HG03439 (cell line): Measurements from ENCODE around the gene NAALADL2.

ENCODE experiments used
- ATAC-seq: cut with Tn5 transposase; IDR thresholded peaks from one replicate; pipeline ENCODE4 v1.9.1; 2021; ENCODE audit warnings: mild to moderate bottlenecking, moderate library complexity; ENCODE audit not compliant: unreplicated experiment

Gene NAALADL2

DNA sequence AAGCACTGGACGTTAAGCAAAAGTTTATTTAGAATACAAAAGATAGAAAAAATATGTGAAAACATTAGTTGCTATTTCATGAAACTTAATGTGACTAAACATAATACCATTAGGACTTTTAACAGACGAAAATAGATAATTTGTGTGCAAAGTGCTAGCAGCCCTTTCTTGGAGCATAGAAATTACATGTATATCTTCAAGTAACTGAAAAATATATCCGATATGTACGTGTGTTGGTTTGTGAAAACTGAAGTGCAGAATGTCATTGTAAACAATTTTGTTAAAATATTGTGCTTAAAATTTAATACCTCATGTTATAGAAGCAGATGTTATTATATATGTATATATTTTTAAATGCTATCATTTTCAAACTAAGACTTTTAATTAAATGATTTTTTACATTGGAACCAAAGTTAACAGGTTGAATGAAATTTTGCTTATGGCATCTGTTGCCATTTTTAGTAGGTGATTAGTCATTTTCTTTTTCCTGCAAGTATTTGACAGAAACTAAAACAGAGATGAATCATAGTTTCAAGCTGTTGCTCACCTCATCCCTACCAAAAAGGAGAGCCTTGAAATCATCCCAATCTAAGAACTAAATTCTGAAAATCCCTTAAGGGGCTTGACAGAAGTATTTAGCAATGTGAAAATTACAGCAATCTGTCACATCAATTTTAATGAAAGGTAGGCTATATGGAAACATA is 334.8 kb downstream of the NAALADL2 start:
- no peak for ATAC-seq

DNA sequence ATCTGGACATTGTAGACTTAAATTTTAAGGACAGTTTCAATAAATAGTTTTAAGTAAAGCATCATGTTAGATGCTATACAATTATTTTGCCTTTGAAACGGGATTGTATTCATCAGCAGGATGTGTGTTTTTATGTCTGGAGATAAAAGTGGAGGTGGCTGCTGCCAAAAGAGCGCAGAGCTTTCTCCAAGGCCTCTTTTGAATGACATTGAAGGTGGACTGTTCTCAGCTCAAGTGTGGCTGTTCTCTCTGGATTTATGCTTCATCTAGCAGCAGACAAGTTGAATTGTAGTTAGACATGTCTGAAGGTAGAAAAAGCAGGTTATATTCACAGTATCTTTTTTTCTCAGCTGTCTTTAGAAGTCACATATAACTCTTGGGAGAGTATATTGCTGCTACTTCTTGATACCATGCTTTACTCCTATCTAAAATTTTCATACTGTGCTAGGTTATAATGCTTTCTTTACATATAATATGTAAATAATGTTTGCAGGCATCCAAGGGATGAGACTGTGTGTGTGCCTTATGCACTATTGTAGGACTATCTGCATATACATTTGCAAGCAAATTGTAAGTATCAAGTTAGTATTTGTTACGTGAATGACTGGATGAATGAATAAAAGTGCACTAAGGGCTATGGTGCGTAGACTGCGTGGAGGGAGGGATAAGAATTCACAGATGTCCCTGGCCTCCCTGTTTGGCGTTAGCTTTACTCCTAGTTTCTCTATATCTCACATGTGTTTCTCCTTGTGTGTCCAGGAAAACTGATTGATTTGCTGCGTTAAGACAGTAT is 340.1 kb downstream of the NAALADL2 start:
- ATAC-seq = no peak

DNA sequence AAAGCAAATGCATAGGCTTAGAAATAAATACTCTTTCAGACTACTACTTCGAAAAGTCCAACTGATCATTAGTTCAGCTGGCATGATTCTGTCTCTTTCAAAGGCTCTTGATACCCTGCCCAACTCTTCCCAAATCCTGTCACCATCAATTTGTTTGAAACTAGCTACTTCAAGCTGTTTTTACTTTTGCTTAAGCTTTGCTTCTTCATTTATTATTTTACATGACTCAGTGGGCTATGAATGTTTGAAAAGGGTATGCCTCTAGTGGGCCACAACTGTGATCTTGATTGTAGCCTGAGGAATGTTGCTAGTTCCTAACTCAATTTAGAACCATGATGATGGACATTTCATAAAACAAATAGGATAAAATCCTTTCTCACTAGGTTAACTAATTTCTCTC is 340.8 kb downstream of the NAALADL2 start:
- no peak for ATAC-seq

DNA sequence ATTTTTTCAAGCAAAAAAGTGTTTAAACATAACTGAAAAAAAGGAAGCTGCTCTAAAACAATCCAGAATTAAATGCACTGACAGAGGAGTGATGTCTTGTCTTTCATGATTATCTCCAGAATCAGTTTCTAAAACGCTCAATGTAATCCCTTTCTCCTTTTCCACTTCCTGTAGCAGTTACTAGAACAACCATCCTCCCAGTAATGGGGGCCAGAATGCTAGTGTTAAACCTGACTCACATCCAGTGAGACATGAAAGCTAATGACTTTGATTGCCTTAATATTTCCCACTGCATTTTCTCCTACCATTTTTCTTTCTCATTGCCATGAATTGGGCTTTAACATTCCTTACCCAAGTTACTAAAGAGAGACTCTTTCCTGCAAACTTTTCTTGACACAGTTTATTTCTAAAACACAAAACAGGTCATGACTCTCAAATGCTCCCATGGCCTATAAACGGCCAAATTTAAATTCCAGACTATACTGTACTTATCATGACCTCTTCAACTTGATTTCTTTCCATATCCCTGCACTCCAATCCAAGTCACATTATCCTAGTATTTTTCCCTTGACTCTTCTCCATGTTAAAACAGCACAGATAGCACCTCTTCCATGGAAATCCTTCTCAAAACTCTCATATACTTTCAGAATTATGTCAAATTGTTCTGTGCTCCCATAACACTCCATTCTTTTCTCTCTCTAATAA is 341.4 kb downstream of the NAALADL2 start:
- no peak for ATAC-seq

DNA sequence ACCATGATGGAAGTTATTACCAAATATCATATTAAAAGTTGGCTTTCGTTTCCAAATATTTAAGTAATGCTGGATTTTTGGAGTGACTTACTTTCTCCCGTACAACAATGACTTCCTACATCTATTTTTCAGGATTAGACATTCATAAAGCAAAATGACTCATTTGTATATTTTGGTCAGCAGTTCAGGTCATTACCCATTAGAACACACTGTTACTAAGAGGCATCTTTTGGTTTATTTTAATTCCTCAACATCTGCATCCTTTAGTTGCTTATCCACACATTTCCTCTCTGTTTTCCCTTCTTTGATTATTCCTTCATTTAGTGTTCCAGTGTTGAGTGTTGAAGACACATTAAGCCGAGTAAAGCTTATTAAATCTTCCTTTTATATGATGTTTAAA is 348.2 kb downstream of the NAALADL2 start:
- no peak for ATAC-seq

DNA sequence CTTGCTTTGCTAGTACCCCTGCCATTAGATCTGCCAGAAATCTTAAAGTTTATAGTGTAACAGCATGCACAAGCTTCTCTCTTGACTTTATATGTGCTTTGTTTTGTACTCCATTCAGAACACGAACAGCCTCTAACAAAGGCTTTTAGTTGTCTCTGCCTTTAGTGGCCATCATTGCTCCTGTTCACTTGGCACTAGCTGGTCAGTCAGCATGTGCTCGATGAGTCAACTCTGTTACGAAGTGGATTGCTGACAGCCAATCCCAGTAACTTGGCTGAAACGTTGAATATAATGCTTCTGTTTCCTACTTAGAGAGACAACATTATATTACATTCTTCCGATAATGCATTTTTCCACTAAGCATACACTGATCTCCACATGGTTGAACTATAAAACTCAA is 349.2 kb downstream of the NAALADL2 start:
- ATAC-seq = no peak

DNA sequence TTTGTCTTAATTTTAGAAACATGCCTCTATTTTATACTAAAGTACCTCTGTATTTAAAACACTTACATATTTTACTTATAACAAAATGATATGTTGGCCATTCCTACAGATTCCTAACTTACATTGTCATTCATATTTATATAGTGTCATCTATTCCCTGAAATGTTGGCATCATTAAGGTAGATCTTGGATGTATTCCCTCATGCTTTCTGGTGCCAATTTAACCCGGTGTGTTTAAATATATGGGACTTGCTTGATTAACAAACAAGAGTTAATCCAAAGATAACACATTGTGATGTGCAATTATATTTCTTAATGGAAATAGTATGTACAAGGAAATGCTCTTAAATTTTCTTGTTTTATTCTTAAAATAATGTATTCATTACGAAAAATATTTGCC is 352.3 kb downstream of the NAALADL2 start:
- ATAC-seq = no peak

DNA sequence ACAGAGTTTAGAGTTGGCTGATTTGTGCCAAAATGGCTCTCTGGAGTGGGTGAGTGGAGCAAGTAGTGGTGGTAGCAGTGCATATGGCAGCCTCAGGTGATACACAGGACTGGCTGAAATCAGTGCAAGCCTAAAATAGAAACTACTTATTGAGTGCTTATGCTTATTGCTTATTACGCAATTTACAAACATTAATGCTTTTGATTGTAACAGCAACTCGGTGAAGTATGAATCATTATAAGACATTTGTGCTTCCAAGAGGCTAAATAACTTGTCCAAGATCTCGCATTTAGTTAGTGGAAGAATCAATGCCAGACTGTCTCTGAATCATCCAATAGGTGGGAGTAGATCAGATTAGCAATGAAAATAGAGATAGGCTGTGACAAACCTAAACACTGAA is 353.8 kb downstream of the NAALADL2 start:
- no peak for ATAC-seq

DNA sequence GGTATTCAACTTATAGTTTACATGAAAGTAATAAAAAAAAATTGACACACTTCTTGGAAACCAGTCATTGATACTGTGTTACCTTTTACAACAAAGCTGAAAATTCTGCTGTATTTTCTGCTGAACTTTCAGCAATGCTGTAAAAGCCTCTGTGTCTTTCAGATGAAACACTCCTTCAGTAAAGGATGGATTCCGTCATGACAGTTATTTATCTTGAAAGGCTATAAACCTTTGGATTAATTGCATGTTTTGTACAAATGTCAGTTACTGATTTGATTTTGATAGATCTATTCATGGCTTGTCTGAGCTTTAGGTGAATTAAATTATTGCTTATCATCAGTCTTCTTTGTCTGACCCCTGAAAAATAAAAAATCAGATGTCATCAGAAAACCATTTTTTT is 355.1 kb downstream of the NAALADL2 start:
- ATAC-seq = no peak

DNA sequence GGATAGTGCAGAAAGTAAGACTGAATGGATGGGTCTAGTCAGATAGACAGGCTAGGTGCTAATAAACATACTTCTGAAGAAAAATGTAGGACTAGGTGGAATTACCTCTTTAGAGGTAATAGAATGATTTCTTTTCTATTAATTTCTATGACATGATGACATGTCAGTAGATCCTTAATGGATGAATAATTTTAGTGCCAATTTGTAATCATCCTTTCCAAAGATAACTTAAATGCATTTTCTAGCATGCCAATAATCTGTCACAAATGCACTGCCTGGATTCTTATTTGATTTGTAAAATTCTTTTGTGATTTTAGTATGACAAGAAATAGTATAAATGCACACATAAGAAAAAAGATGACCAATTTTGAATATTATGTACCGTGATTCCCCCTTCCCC is 356.7 kb downstream of the NAALADL2 start:
- ATAC-seq = no peak

DNA sequence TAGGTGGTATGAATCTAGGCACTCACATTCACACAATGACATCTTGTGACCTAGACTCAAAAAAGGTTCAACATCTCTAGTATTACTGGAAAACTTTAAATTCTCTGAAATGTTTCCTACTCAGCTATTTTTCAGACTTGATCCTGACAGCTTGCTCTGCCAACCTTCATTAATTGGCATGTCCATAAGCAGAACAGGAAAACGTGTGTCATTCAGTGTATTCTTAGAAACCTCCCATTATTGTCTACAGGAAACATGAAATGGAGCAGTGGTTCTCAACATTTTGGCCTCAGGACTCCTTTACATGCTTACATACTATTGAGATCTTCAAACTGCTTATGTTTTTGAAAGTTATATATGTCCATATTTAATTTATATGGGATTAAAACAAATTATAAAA is 363.2 kb downstream of the NAALADL2 start:
- no peak for ATAC-seq

DNA sequence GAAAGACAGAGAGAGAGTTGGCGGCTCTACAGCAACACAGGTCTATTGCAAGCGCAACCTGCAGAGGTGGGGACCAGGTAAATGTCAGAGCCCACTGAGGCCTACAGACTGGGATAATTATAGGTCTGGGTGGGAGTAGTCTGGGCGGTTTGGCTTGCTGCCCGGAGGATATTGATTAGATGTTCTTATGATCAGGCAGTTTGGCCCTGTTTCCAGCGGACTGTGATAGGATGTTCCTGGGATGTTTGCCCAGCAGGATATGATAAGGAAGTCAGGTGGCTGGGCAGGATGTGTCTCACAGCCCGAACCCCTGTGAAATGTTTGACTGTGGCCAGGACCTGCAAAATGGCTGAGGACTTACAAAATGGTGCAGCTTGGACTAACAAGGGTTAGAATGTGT is 364.9 kb downstream of the NAALADL2 start:
- ATAC-seq = no peak

DNA sequence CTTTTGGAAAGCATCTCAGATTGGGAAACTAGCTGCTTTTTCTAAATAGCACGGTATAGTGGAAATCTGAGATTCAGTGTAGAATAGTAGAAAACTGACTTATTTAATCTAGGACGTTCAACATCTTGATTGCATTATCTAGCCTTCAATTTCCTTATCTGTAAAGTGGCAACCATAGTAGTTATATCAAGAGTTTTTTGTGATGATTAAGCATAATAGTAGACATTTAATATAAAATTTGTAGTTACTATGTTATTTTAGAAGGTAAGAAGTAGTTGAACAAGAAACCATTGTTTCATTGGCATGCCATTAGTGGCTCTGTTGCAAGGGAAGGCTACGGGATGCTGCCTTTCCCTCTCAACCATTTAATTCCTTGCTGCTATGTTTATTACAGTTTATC is 367.3 kb downstream of the NAALADL2 start:
- no peak for ATAC-seq

DNA sequence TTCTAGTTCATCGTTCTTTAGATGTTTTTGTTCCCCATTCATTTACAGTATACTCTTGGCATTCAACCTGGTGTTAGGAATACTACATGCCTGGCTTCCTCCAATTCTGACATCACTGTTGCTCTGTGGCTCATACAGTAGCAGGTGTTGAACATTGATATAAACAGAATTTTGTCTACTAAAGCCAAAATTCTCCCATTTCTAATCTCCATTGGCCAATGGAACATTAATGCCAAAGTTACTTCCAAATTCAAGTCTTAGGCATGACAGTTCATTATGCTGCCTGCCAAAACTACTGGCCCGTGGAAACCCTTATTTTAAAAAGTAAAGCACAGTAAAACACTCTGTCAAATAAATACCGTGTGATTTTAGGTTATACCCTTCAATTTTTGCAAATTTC is 368.0 kb downstream of the NAALADL2 start:
- ATAC-seq = no peak

DNA sequence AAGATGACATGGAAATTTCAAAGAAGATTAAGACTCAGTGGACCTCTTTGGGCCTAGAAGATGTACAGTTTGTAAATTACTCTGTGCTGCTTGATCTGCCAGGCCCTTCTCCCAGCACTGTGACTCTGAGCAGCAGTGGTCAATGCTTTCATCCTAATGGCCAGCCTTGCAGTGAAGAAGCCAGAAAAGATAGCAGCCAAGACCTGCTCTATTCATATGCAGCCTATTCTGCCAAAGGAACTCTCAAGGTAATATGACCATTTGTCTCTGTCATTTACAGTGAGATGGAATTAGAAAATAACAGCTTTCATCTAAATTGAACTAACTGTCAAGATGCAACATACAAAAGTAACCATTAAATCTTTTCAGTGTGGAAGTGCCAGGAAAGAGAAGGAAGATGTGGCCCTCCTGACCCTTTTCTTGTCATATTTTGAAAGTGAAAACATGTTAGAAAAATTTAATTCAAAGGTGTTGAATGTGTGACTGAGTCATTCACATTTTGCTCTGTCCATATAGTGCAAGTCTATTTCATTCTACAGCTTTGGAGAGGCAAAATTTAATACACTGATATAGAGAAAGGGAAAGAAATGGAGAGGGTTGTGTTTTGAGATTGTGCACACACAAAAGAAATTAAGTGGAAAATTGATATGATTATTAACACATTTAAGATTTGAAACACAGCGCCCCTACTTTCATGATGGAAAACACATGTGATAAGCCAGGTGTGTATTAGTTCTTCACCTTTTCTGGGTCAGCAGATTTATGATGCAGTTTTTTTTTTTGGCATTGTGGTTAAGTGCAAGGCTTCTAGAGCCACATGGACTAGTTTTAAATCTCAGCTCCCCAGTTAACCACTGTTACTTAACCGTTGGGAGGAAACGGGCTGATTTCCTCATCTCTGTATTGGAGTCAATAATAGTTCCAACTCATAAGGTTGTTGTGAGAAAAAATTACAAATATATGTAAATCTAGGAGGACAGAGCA is 375.1 kb downstream of the NAALADL2 start:
- no peak for ATAC-seq

DNA sequence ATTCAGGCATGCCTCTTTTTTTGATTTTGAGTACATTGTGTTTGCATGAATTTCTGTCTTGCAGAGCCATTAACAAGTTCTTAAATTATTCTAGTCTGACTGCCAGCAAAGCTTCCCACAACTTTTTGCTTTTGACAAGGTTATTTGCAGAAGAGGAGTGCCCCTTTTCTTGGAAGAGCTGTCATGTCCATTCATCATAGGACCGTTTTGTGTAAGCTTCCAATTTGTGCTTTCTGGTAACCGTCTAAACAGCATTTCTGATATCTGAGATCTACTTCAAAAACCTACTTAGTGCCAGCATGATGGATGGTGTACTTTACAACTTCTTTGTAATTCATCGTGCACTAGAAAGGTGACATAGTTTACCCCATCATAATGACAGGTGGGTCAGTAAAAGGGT is 379.7 kb downstream of the NAALADL2 start:
- no peak for ATAC-seq

DNA sequence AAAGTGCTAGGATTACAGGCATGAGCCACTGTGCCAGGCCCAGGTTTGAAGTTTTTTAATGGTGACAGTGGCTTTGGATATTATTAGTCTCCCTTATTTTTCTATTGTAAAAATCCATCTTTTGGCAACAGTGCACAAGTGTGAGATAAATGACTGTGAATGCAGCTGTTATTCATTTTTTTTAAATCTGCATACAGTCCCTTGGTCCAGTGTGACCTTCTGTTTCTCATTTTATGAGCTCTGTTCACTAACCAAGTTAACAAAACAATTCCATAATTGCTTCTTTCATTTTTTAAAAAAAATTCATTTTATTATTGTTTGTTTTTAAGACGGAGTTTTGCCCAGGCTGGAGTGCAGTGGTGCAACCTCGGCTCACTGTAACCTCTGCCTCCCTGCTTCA is 381.8 kb downstream of the NAALADL2 start:
- no peak for ATAC-seq

DNA sequence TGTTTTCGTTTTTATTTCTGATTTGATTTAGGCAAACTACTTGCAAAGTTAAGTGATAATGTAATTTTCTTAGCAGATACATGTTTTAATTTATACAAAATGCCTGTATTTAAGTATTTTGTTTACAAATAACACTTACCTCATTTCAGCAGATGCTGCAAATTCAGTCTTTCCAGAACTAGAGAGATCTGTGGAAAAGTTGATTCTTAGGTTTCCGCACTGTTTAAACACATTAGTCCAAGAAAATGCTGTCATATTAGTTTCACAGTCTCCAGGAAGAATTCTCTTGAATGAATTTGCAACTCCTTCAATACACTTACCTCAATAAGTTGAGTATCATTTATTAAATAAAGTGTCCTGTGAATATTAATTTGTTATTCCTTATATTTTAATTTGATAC is 383.1 kb downstream of the NAALADL2 start:
- no peak for ATAC-seq

DNA sequence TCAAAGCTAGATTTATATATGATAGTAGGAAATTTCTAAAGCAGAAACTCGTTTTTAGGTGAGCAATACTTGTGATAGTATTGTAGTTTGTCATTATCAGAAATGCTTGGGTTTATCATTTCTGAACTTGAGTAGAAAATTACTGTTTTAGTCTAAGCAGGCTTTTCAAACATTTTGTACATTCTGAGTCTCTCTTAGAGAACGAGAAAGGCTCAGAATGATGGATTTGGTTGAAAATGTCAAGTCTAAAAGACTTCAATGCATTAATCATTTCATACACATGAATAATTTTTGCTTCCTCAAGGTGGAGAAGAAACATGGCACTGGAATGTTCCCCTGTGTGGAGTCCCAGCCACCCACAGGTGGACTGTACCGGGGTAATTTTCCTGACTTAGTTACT is 387.1 kb downstream of the NAALADL2 start:
- ATAC-seq = no peak

DNA sequence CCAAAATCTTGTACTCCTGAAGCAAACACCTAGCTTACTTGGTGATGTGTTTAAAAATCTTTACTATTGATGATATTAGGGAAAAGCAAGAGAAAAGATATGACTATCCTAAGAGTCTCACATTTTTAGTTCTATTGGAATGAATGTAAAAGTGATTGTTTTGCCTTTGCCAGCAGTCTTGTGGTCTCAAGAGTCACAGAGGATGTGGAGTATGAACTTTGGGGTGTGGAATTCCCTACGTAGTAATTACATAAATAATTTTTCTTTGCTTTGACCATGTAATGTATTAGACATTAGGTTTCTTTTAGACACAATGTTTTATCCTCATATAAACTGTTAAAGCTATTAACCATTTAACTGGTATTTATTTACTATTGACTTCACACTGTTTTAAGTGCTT is 387.6 kb downstream of the NAALADL2 start:
- ATAC-seq = no peak

DNA sequence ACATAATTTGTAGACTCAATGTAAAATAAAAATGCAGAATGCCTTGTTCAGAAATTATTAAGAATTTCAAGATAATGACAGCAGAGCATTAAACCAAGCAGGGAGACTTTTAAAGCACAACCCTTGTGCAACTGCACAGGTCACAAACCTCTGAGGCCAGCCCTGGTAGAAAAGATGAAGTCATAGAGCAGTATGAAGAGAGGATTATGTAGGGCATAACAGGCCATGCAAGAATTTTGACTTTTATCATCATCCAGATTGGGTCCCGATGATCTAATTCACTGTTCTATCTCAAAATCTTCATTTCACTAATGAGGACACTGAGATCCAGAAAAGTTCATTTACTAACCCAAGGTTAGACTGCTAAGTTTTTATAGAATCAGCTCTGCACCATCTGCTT is 388.5 kb downstream of the NAALADL2 start:
- no peak for ATAC-seq
